Caco-2 (cell line): ENCODE measurements around the gene C2orf76. TPM values are rescaled to one million over a fixed set of nuclear protein-coding genes. Genes with fewer than 3 reads are reported as not detected.

Experiments
- BruUV-seq: library from RNA; stranded (reverse); fragments of 400-500 nt; replicated peaks from 2 replicates; lab custom pipeline; 2021; lab: Mats Ljungman, UMichigan
- CTCF ChIA-PET: fragments of 300-600 bp; sonication (Branson Sonifier 250); formaldehyde crosslinking; loops from one replicate; lab custom pipeline; 2022; ENCODE audit warnings: antibody characterized with exemption; lab: Charles Lee
- POLR2A ChIA-PET: fragments of 300-600 bp; sonication (Branson Sonifier 250); formaldehyde crosslinking; loops from one replicate; lab custom pipeline; 2022; ENCODE audit warnings: antibody characterized with exemption; lab: Charles Lee
- DNase-seq, 2 experiments: peaks; one replicate each; pipeline versions ENCODE4 v3.0.0 to v3.0.0-alpha.2; 2020 to 2022
- H3K27me3 ChIP-seq: replicated peaks from 2 replicates; pipeline ENCODE4 v1.6.0; 2011; ENCODE audit warnings: low read length; ENCODE audit not compliant: control insufficient read depth, insufficient read depth
- H3K36me3 ChIP-seq: 2 replicates; pipeline ENCODE4 v1.5.1; 2011; ENCODE audit warnings: low read length; ENCODE audit not compliant: control insufficient read depth, insufficient read depth
- H3K4me1 ChIP-seq: fragments of 250-450 bp; sonication (Bioruptor Pico); 2 replicates; pipeline ENCODE4 v1.5.1; 2020; ENCODE audit warnings: mild to moderate bottlenecking
- H3K4me3 ChIP-seq: 2 replicates; pipeline ENCODE4 v1.5.1; 2011; ENCODE audit warnings: low read depth, mild to moderate bottlenecking, control low read depth, low read length
- H3K9me3 ChIP-seq: fragments of 250-450 bp; sonication (Bioruptor Pico); 2 replicates; pipeline ENCODE4 v1.5.1; 2020; ENCODE audit warnings: mild to moderate bottlenecking, moderate library complexity
- H3K27ac Mint-ChIP-seq: one replicate; pipeline ENCODE4 v1.8.0; 2022; ENCODE audit warnings: mixed read lengths; ENCODE audit not compliant: unreplicated experiment
- H3K27me3 Mint-ChIP-seq: one replicate; pipeline ENCODE4 v1.8.0; 2022; ENCODE audit warnings: mixed read lengths; ENCODE audit not compliant: insufficient read depth, unreplicated experiment
- H3K36me3 Mint-ChIP-seq: one replicate; pipeline ENCODE4 v1.8.0; 2022; ENCODE audit warnings: mild to moderate bottlenecking, mixed read lengths; ENCODE audit not compliant: insufficient read depth, unreplicated experiment
- H3K4me1 Mint-ChIP-seq: one replicate; pipeline ENCODE4 v1.8.0; 2022; ENCODE audit warnings: low read depth, mixed read lengths; ENCODE audit not compliant: unreplicated experiment
- H3K4me3 Mint-ChIP-seq: one replicate; pipeline ENCODE4 v1.8.0; 2022; ENCODE audit warnings: mild to moderate bottlenecking, moderate library complexity, mixed read lengths; ENCODE audit not compliant: unreplicated experiment
- H3K9me3 Mint-ChIP-seq: one replicate; pipeline ENCODE4 v1.8.0; 2022; ENCODE audit warnings: mixed read lengths; ENCODE audit not compliant: unreplicated experiment
- CTCF ChIP-seq, 2 experiments: fragments of 200-600 bp in 1 of 2; IDR thresholded peaks; 1 replicate in 1 of 2; 2 replicates in 1 of 2; pipeline versions ENCODE4 v1.5.1 to v1.8.0; 2011 to 2022; ENCODE audit warnings: antibody characterized with exemption in 1 of 2, control low read depth in 1 of 2, inconsistent platforms in 1 of 2, low read depth in 1 of 2, low read length in 1 of 2, mild to moderate bottlenecking in 1 of 2, moderate library complexity in 1 of 2; ENCODE audit not compliant: insufficient read depth in 1 of 2, severe bottlenecking in 1 of 2, unreplicated experiment in 1 of 2
- intact Hi-C: fragments of 100-400 bp; cut with micrococcal nuclease; formaldehyde crosslinking; loops from one replicate; pipeline ENCODE4 v1.10.0; 2022; ENCODE audit not compliant: unreplicated experiment
- total RNA-seq: library from RNA; stranded (reverse); gene quantifications from 2 replicates; pipeline ENCODE4 v1.2.3, GENCODE V29; 2022

C2orf76 gene
- total RNA-seq, 1 experiment from 2014 or later, result 6.5 TPM

DNA sequence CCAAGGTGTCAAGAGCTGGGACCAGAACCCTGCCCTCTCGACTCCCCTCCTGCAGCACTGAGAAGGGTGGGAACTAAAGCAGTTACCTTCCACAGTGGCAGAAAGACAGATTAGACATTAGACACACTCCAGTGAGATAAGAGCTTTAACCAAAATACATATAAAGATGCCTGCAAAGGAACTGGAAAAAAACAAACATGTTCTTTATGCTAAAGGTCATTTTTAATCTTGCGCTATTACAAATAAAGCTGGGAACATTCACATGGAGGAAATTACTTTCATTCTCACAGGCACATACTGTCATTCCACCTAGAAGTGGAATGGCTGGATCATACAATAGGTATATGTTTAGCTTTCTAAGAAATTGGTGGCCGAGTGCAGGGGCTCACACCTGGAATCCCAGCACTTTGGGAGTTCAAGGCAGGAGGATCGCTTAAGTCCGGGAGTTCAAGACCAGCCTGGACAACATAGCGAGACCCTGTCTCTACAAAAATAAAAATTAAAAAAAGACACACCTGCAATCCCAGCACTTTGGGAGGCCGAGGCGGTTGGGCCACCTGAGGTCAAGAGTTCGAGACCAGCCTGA is 41.9 kb downstream of the C2orf76 start:
- no peaks in the 10 kb centered on the region for H3K36me3 Mint-ChIP-seq
- no peaks in the 10 kb centered on the region for H3K9me3 ChIP-seq

GRCh38 chr2:119323459-119323858 is 43.2 kb downstream of the C2orf76 start:
- Histone ChIP-seq H3K9me3 (no peaks in the 10 kb centered on the region), H3K4me3 (no peak overlapping the region), H3K36me3 (no peaks in the 10 kb centered on the region), H3K27me3 (no peaks in the 10 kb centered on the region), H3K4me1 (peaks cover 8% of the 10 kb centered on the region; the same call in 1 of the 2 replicates)
- intact Hi-C loops, result no loop called here
- ChIA-PET POLR2A (no interaction called here), CTCF (no interaction called here)
- TF ChIP-seq CTCF (IDR thresholded peaks at IDR 0.05; ENCODE audit: insufficient read depth in 1 of 2, low read depth in 1 of 2, low read length in 1 of 2, severe bottlenecking in 1 of 2, unreplicated experiment in 1 of 2), result no peak
- no peaks in the 10 kb centered on the region for H3K36me3 Mint-ChIP-seq
- no peak overlapping the region for H3K4me3 Mint-ChIP-seq
- no peak overlapping the region for H3K27ac Mint-ChIP-seq
- DNase-seq, result no peak
- H3K9me3 Mint-ChIP-seq, result no peaks in the 10 kb centered on the region
- BruUV-seq, result no TSS peak
- no peaks in the 10 kb centered on the region for H3K27me3 Mint-ChIP-seq
- H3K4me1 Mint-ChIP-seq, result no peaks in the 10 kb centered on the region

More for the DNA sequence above, 41.9 kb downstream of the C2orf76 start:
- DNase-seq, result no peak
- H3K27me3 Mint-ChIP-seq, result no peaks in the 10 kb centered on the region
- no peaks in the 10 kb centered on the region for H3K9me3 Mint-ChIP-seq
- no peaks in the 10 kb centered on the region for H3K4me1 Mint-ChIP-seq
- no peak for TF ChIP-seq CTCF (IDR thresholded peaks at IDR 0.05; ENCODE audit: insufficient read depth in 1 of 2, low read depth in 1 of 2, low read length in 1 of 2, severe bottlenecking in 1 of 2, unreplicated experiment in 1 of 2)
- intact Hi-C loops, result no loop called here
- no peak overlapping the region for H3K4me3 Mint-ChIP-seq
- peaks cover 8% of the 10 kb centered on the region; the same call in 1 of the 2 replicates for H3K4me1 ChIP-seq
- no peaks in the 10 kb centered on the region for H3K27me3 ChIP-seq
- no TSS peak for BruUV-seq
- CTCF ChIA-PET, result no interaction called here
- no peak overlapping the region for H3K4me3 ChIP-seq
- no peaks in the 10 kb centered on the region for H3K36me3 ChIP-seq
- no peak overlapping the region for H3K27ac Mint-ChIP-seq
- POLR2A ChIA-PET, result no interaction called here

- Mint-ChIP-seq H3K4me1 (peaks cover 15% of the 10 kb centered on the region), H3K27me3 (no peaks in the 10 kb centered on the region), H3K9me3 (no peaks in the 10 kb centered on the region), H3K27ac (no peak overlapping the region), H3K36me3 (no peaks in the 10 kb centered on the region), H3K4me3 (no peak overlapping the region)
- Histone ChIP-seq H3K9me3 (no peaks in the 10 kb centered on the region), H3K4me3 (no peak overlapping the region), H3K27me3 (no peaks in the 10 kb centered on the region), H3K4me1 (peaks cover 23% of the 10 kb centered on the region; the same call in 1 of the 2 replicates), H3K36me3 (no peaks in the 10 kb centered on the region)
- no peak for DNase-seq
- CTCF ChIA-PET, result no interaction called here
- intact Hi-C loops, result no loop called here
- no peak for TF ChIP-seq CTCF (IDR thresholded peaks at IDR 0.05; ENCODE audit: insufficient read depth in 1 of 2, low read depth in 1 of 2, low read length in 1 of 2, severe bottlenecking in 1 of 2, unreplicated experiment in 1 of 2)
- POLR2A ChIA-PET, result no interaction called here
- no TSS peak for BruUV-seq
Observed at GRCh38 chr2:119319593-119319992, 47.0 kb downstream of the C2orf76 start.
